HEK293 (cell line): ENCODE measurements around the gene B4GALT5.

Experiments used
- GLIS2 ChIP-seq: fragments of 450-650 bp; formaldehyde crosslinking; IDR thresholded peaks from 2 replicates; pipeline ENCODE4 v1.5.1; 2016; ENCODE audit warnings: missing biosample characterization, missing genetic modification characterization
- IKZF3 ChIP-seq: fragments of 450-650 bp; IDR thresholded peaks from 2 replicates; pipeline ENCODE4 v1.5.0; 2018; ENCODE audit warnings: missing biosample characterization, mild to moderate bottlenecking, missing genetic modification characterization, moderate library complexity
- INSM2 ChIP-seq: fragments of 450-650 bp; formaldehyde crosslinking; IDR thresholded peaks from 2 replicates; pipeline ENCODE4 v1.5.1; 2016; ENCODE audit warnings: missing biosample characterization, missing genetic modification characterization
- KLF9 ChIP-seq: fragments of 450-650 bp; formaldehyde crosslinking; IDR thresholded peaks from 2 replicates; pipeline ENCODE4 v1.5.1; 2016; ENCODE audit warnings: missing biosample characterization, missing genetic modification characterization, low read depth
- PRDM2 ChIP-seq: fragments of 450-650 bp; formaldehyde crosslinking; IDR thresholded peaks from 2 replicates; pipeline ENCODE4 v1.5.1; 2016; ENCODE audit warnings: missing biosample characterization, missing genetic modification characterization, borderline replicate concordance
- TRIM28 ChIP-seq: IDR thresholded peaks from 2 replicates; pipeline ENCODE4 v1.6.1; 2011; ENCODE audit warnings: low read length, control low read depth, borderline replicate concordance
- YY2 ChIP-seq: fragments of 450-650 bp; formaldehyde crosslinking; IDR thresholded peaks from 2 replicates; pipeline ENCODE4 v1.5.1; 2016; ENCODE audit warnings: missing biosample characterization, missing genetic modification characterization
- ZFHX2 ChIP-seq: fragments of 450-650 bp; formaldehyde crosslinking; conservative IDR thresholded peaks from 2 replicates; pipeline ENCODE4 v1.5.1; 2016; ENCODE audit warnings: missing biosample characterization, missing genetic modification characterization
- ZNF10 ChIP-seq: fragments of 450-650 bp; formaldehyde crosslinking; IDR thresholded peaks from 2 replicates; pipeline ENCODE4 v1.5.1; 2017; ENCODE audit warnings: missing biosample characterization, missing genetic modification characterization
- ZNF202 ChIP-seq: fragments of 450-650 bp; formaldehyde crosslinking; IDR thresholded peaks from 2 replicates; pipeline ENCODE4 v1.5.1; 2016; ENCODE audit warnings: missing biosample characterization, missing genetic modification characterization, borderline replicate concordance
- ZNF223 ChIP-seq: fragments of 450-650 bp; formaldehyde crosslinking; IDR thresholded peaks from 2 replicates; pipeline ENCODE4 v1.5.1; 2016; ENCODE audit warnings: missing biosample characterization, missing genetic modification characterization
- ZNF26 ChIP-seq: fragments of 450-650 bp; formaldehyde crosslinking; IDR thresholded peaks from 2 replicates; pipeline ENCODE4 v1.5.1; 2016; ENCODE audit warnings: missing biosample characterization, missing genetic modification characterization
- ZNF302 ChIP-seq: fragments of 450-650 bp; formaldehyde crosslinking; IDR thresholded peaks from 2 replicates; pipeline ENCODE4 v1.5.1; 2016; ENCODE audit warnings: missing biosample characterization, missing genetic modification characterization, low read depth
- ZNF555 ChIP-seq: fragments of 450-650 bp; formaldehyde crosslinking; conservative IDR thresholded peaks from 2 replicates; pipeline ENCODE4 v1.5.1; 2017; ENCODE audit warnings: missing biosample characterization, mild to moderate bottlenecking, missing genetic modification characterization, inconsistent platforms
- ZNF558 ChIP-seq: fragments of 450-650 bp; formaldehyde crosslinking; IDR thresholded peaks from 2 replicates; pipeline ENCODE4 v1.5.1; 2016; ENCODE audit warnings: missing biosample characterization, missing genetic modification characterization
- ZNF610 ChIP-seq: fragments of 450-650 bp; formaldehyde crosslinking; IDR thresholded peaks from 2 replicates; pipeline ENCODE4 v1.5.1; 2016; ENCODE audit warnings: missing biosample characterization, missing genetic modification characterization, borderline replicate concordance
- ZNF677 ChIP-seq: fragments of 450-650 bp; IDR thresholded peaks from 2 replicates; pipeline ENCODE4 v1.5.0; 2018; ENCODE audit warnings: missing biosample characterization, mild to moderate bottlenecking, missing genetic modification characterization, moderate library complexity
- ZNF777 ChIP-seq: fragments of 450-650 bp; formaldehyde crosslinking; IDR thresholded peaks from 2 replicates; pipeline ENCODE4 v1.5.1; 2017; ENCODE audit warnings: missing biosample characterization, missing genetic modification characterization, borderline replicate concordance
- ZNF837 ChIP-seq: fragments of 450-650 bp; formaldehyde crosslinking; IDR thresholded peaks from 2 replicates; pipeline ENCODE4 v1.5.1; 2016; ENCODE audit warnings: missing biosample characterization, missing genetic modification characterization
- TF ChIP-seq, protein P1 (sequence below): fragments of 450-650 bp; formaldehyde crosslinking; IDR thresholded peaks from 2 replicates; pipeline ENCODE4 v1.5.1; 2017; ENCODE audit warnings: missing biosample characterization, missing genetic modification characterization
- TF ChIP-seq, protein P2 (sequence below): fragments of 450-650 bp; IDR thresholded peaks from 2 replicates; pipeline ENCODE4 v1.5.1; 2018; ENCODE audit warnings: missing biosample characterization, missing genetic modification characterization
- TF ChIP-seq, protein P3 (sequence below): fragments of 450-650 bp; formaldehyde crosslinking; IDR thresholded peaks from 2 replicates; pipeline ENCODE4 v1.5.1; 2016; ENCODE audit warnings: missing biosample characterization, missing genetic modification characterization
- TF ChIP-seq, protein P4 (sequence below): fragments of 450-650 bp; formaldehyde crosslinking; IDR thresholded peaks from 2 replicates; pipeline ENCODE4 v1.5.1; 2016; ENCODE audit warnings: missing biosample characterization, missing genetic modification characterization

B4GALT5 gene

GRCh38 chr20:49712996-49713752 is 504 bp downstream of the B4GALT5 start (continued):
- TF ChIP-seq ZNF223 (tag by site-specific recombination), result no peak
- TF ChIP-seq, protein P1, sequence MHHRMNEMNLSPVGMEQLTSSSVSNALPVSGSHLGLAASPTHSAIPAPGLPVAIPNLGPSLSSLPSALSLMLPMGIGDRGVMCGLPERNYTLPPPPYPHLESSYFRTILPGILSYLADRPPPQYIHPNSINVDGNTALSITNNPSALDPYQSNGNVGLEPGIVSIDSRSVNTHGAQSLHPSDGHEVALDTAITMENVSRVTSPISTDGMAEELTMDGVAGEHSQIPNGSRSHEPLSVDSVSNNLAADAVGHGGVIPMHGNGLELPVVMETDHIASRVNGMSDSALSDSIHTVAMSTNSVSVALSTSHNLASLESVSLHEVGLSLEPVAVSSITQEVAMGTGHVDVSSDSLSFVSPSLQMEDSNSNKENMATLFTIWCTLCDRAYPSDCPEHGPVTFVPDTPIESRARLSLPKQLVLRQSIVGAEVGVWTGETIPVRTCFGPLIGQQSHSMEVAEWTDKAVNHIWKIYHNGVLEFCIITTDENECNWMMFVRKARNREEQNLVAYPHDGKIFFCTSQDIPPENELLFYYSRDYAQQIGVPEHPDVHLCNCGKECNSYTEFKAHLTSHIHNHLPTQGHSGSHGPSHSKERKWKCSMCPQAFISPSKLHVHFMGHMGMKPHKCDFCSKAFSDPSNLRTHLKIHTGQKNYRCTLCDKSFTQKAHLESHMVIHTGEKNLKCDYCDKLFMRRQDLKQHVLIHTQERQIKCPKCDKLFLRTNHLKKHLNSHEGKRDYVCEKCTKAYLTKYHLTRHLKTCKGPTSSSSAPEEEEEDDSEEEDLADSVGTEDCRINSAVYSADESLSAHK (tag by site-specific recombination), result no peak
- TF ChIP-seq, protein P2, sequence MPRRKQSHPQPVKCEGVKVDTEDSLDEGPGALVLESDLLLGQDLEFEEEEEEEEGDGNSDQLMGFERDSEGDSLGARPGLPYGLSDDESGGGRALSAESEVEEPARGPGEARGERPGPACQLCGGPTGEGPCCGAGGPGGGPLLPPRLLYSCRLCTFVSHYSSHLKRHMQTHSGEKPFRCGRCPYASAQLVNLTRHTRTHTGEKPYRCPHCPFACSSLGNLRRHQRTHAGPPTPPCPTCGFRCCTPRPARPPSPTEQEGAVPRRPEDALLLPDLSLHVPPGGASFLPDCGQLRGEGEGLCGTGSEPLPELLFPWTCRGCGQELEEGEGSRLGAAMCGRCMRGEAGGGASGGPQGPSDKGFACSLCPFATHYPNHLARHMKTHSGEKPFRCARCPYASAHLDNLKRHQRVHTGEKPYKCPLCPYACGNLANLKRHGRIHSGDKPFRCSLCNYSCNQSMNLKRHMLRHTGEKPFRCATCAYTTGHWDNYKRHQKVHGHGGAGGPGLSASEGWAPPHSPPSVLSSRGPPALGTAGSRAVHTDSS (tag by site-specific recombination), result no peak
- TF ChIP-seq ZNF26 (tag by site-specific recombination), result no peak
- TF ChIP-seq, protein P3, sequence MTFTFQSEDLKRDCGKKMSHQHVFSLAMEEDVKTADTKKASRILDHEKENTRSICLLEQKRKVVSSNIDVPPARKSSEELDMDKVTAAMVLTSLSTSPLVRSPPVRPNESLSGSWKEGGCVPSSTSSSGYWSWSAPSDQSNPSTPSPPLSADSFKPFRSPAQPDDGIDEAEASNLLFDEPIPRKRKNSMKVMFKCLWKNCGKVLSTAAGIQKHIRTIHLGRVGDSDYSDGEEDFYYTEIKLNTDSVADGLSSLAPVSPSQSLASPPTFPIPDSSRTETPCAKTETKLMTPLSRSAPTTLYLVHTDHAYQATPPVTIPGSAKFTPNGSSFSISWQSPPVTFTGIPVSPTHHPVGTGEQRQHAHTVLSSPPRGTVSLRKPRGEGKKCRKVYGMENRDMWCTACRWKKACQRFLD (tag by site-specific recombination), result no peak
- no peak for TF ChIP-seq ZNF610 (tag by site-specific recombination)
- TF ChIP-seq ZFHX2 (tag by site-specific recombination), result peak; percentile 40; the same call in 1 of the 2 replicates
- 0 out of 2 replicates have a peak, but pooled peaks have one; percentile 14 for TF ChIP-seq INSM2
- TF ChIP-seq ZNF555 (tag by site-specific recombination), result no peak
- no peak for TF ChIP-seq YY2
- TF ChIP-seq ZNF202, result no peak
- TF ChIP-seq ZNF837 (tag by site-specific recombination), result no peak
- no peak for TF ChIP-seq ZNF558 (tag by site-specific recombination)
- TF ChIP-seq PRDM2, result no peak
- TF ChIP-seq ZNF677 (tag by site-specific recombination), result no peak
- no peak for TF ChIP-seq ZNF302 (tag by site-specific recombination)
- TF ChIP-seq GLIS2, result peak; percentile 74; the same call in 1 of the 2 replicates
- no peak for TF ChIP-seq ZNF10 (tag by site-specific recombination)
- TF ChIP-seq KLF9, result peak; percentile 67
- 0 out of 2 replicates have a peak, but pooled peaks have one; percentile 27 for TF ChIP-seq ZNF777
- TF ChIP-seq, protein P4, sequence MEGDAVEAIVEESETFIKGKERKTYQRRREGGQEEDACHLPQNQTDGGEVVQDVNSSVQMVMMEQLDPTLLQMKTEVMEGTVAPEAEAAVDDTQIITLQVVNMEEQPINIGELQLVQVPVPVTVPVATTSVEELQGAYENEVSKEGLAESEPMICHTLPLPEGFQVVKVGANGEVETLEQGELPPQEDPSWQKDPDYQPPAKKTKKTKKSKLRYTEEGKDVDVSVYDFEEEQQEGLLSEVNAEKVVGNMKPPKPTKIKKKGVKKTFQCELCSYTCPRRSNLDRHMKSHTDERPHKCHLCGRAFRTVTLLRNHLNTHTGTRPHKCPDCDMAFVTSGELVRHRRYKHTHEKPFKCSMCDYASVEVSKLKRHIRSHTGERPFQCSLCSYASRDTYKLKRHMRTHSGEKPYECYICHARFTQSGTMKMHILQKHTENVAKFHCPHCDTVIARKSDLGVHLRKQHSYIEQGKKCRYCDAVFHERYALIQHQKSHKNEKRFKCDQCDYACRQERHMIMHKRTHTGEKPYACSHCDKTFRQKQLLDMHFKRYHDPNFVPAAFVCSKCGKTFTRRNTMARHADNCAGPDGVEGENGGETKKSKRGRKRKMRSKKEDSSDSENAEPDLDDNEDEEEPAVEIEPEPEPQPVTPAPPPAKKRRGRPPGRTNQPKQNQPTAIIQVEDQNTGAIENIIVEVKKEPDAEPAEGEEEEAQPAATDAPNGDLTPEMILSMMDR (tag by site-specific recombination), result peak; percentile 7; the same call in 1 of the 2 replicates
- no peak for TF ChIP-seq IKZF3 (tag by site-specific recombination)
- no peak for TF ChIP-seq TRIM28
